ENCODE measurements around the gene TUB. TPM values are rescaled to one million over a fixed set of nuclear protein-coding genes. Genes with fewer than 3 reads are reported as not detected.
A peak's percentile ranks its signal among the peaks of the same experiment; 100 is the strongest.

The TUB gene
- total and polyA plus RNA-seq, 2 of the 8 experiments (the other 6 are each of a cell fraction or from before 2014, with no cell fraction given) = 15.3 to 31.3 TPM

DNA sequence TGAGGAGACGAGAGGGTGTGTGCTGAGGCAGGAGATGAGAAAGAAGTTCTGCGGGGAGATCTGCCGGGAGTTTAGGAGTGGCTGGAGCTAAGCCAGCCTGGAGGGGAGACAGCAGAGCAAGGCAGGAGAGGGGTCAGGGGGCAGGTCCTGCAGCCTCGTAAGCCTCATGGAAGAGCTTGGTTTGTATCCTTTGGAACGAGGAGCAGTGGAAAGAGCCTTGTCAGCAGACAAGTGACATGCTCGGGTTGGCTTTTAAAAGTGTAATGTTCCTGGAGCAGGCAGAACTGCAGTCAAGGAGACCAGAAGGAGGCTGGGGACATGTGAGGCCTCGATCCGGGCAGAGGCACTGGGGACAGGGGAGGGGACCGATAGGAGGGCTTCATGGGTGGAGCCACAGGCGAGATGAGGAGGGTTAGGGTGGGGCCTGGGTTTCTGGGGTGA lies 21.4 kb upstream of the TUB start:
- FAIRE-seq (no peak), DNase-seq (ENCODE audit: low read depth in 1 of 2, low spot score in 2 of 2) (no peak)
- TF ChIP-seq BACH1 (IDR thresholded peaks at IDR 0.05; ENCODE audit: low read length) (no peak), CHD1 (IDR thresholded peaks at IDR 0.05; ENCODE audit: low read depth, low read length) (no peak), RFX5 (IDR thresholded peaks at IDR 0.05; ENCODE audit: borderline replicate concordance, low read depth, low read length) (no peak), TCF12 (IDR thresholded peaks at IDR 0.05; ENCODE audit: low read depth, low read length) (no peak), SIRT6 (IDR thresholded peaks at IDR 0.05; ENCODE audit: low read length) (no peak), NANOG (IDR thresholded peaks at IDR 0.05; ENCODE audit: insufficient read depth, low read depth, low read length, poor library complexity, severe bottlenecking) (no peak), TEAD4 (IDR thresholded peaks at IDR 0.05; ENCODE audit: low read depth, low read length) (no peak), EP300 (IDR thresholded peaks at IDR 0.05; ENCODE audit: borderline replicate concordance in 1 of 2, low read depth in 2 of 2, low read length in 2 of 2) (no peak), RNF2 (IDR thresholded peaks at IDR 0.05; ENCODE audit: borderline replicate concordance, low read depth, low read length, missing control alignments, poor library complexity, severe bottlenecking) (no peak), RXRA (IDR thresholded peaks at IDR 0.05; ENCODE audit: insufficient read depth, low read depth, low read length) (no peak), RBBP5 (IDR thresholded peaks at IDR 0.05; ENCODE audit: borderline replicate concordance, low read depth, low read length) (no peak), KDM5A (IDR thresholded peaks at IDR 0.05; ENCODE audit: low read length) (no peak), SIN3A (conservative IDR thresholded peaks at IDR 0.05 in 1 of 2, IDR thresholded peaks at IDR 0.05 in 1 of 2; ENCODE audit: low read depth in 1 of 2, low read length in 2 of 2) (no peak), CEBPB (IDR thresholded peaks at IDR 0.05; ENCODE audit: low read depth, low read length) (no peak)
- no peak overlapping the region for H2BK5ac ChIP-seq (ENCODE audit: low read depth, low read length)
- no peaks in the 10 kb centered on the region for H3K23me2 ChIP-seq (ENCODE audit: low read depth, low read length)
- H3K14ac ChIP-seq (ENCODE audit: insufficient read length) = no peak overlapping the region
- H3K4me3 ChIP-seq (ENCODE audit: extremely low read depth in 1 of 4, insufficient read depth in 2 of 4, low read depth in 3 of 4, low read length in 4 of 4) = no peak overlapping the region
- no peak overlapping the region for H3K27ac ChIP-seq (ENCODE audit: low read depth, low read length)
- H2BK15ac ChIP-seq (ENCODE audit: low read length) = no peak overlapping the region
- no peak overlapping the region for H4K8ac ChIP-seq (ENCODE audit: extremely low read depth, insufficient read depth, low read length)
- no peak overlapping the region for H2BK120ac ChIP-seq (replicated peaks; ENCODE audit: low read depth, low read length)
- peak overlapping the region; percentile 32; the same call in 1 of the 2 replicates for H3K18ac ChIP-seq (ENCODE audit: extremely low read depth, low read length)
- H3K56ac ChIP-seq (replicated peaks; ENCODE audit: insufficient read length, low read depth, low read length) = no peak overlapping the region
- no peaks in the 10 kb centered on the region for H3K27me3 ChIP-seq (replicated peaks in 1 of 4; ENCODE audit: control insufficient read depth in 3 of 4, extremely low read depth in 1 of 4, insufficient read depth in 3 of 4, low read length in 3 of 4)
- no peak overlapping the region for H3K4ac ChIP-seq (replicated peaks; ENCODE audit: insufficient read length, low read depth, low read length)
- no peak overlapping the region for H4K5ac ChIP-seq (ENCODE audit: insufficient read length, low read depth, low read length)
- CTCF ChIA-PET (ENCODE audit: partially characterized antibody) = interaction anchor here (1.1 to 5.7 kb wide), 10 partner anchors 8 to 53 kb away, joined by 3 to 74 read pairs (median 8); no protein-coding TSS in a partner anchor
- H3K9me3 ChIP-seq (ENCODE audit: insufficient read depth in 2 of 2, low read depth in 1 of 2, low read length in 1 of 2) = no peaks in the 10 kb centered on the region
- no peak overlapping the region for H3K23ac ChIP-seq (ENCODE audit: insufficient read length)
- no peaks in the 10 kb centered on the region for H4K20me1 ChIP-seq (replicated peaks in 1 of 2; ENCODE audit: control insufficient read depth in 1 of 2, insufficient read depth in 2 of 2, low read length in 2 of 2)
- POLR2A ChIA-PET (ENCODE audit: partially characterized antibody) = interaction anchor here (0.9 kb wide), 1 partner anchor 9 kb away, joined by 3 read pairs; no protein-coding TSS in a partner anchor
- no peak overlapping the region for H2BK20ac ChIP-seq (ENCODE audit: low read length)
- no peaks in the 10 kb centered on the region for H3K79me1 ChIP-seq (ENCODE audit: low read depth, low read length)
- H3K79me2 ChIP-seq (ENCODE audit: control insufficient read depth in 1 of 2, insufficient read depth in 2 of 2, low read length in 2 of 2) = no peaks in the 10 kb centered on the region
- peak overlapping the region; percentile 3; the same call in 1 of the 2 replicates for H2AFZ ChIP-seq (ENCODE audit: low read length)
- 72% methylated on average over 10 of the region's 10 CpGs; no CpG with 5 or more reads in 1 of the 2 experiments for WGBS, 2 experiments (ENCODE audit: extremely low coverage in 1 of 2, insufficient coverage in 1 of 2, insufficient read length in 1 of 2, insufficient replicate concordance in 2 of 2, low coverage in 1 of 2, low lambda C conversion rate in 2 of 2, missing lambda C conversion rate in 1 of 2)
- H2AK5ac ChIP-seq (ENCODE audit: low read depth, low read length) = no peak overlapping the region
- no peak overlapping the region for H4K91ac ChIP-seq (replicated peaks; ENCODE audit: insufficient read length, low read length)
- H2BK12ac ChIP-seq (ENCODE audit: low read depth, low read length) = no peak overlapping the region
- no peak overlapping the region for H3K4me2 ChIP-seq (ENCODE audit: insufficient read depth in 1 of 2, low read depth in 2 of 2, low read length in 2 of 2)
- H3K36me3 ChIP-seq (ENCODE audit: control insufficient read depth in 2 of 4, insufficient read depth in 4 of 4, low read length in 3 of 4) = no peaks in the 10 kb centered on the region
- no peak overlapping the region for H3K9ac ChIP-seq (replicated peaks in 1 of 4; ENCODE audit: extremely low read depth in 1 of 4, low read depth in 3 of 4, low read length in 3 of 4)
- H3K4me1 ChIP-seq (replicated peaks in 1 of 4; ENCODE audit: control insufficient read depth in 3 of 4, insufficient read depth in 4 of 4, low read length in 3 of 4) = peaks cover 0 to 5% (median 0%) of the 10 kb centered on the region in 4 experiments; a peak in 2 of 7 replicates
